ENCODE results near the gene PTCHD4.

DNA sequence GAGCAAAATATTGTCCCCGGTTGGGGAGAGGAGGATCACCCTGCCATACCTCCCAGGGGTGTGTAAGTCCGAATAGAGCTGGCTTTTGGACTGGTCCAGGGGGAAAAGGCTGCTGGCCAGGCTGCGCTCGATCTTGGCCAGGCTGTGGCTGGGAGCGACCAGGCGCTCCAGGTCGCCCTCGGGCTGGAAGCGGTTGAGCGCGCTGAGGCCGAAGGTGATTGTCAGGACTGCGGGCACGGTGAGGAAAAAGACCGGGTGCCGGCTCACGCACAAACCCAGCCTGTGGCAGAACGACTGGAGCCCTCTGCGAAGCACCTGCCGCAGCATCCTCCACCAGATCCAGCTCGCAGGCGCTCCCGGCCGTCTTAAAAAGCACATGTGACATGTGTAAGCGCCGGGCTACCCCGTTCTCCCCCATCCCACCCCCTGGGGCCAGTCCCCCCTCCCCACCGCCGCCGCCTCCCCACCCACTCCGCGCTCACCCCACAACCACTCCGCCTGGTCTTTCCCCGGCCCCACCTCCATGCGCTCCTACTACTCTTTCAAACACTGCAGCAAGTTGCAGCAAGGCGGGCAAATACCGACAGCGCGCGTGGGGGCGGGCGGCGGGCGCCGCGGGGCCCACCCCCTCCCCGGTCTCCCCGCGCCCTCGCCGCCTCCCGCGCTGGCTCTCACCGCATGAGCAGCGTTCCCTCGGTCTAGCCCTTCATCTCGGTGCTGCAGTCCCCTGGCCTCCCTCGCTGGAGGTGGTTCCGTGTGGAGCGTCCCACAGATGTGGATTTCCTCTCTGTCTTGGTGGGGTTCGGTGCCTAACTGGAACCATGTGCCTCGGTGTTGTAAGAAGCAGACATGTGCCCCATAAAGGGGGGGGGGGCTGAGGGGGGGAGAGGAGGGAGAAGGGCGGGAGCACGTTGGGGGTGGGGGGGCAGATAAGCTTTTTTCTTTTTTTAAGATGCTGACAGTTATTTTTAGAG is 42.4 kb downstream of the PTCHD4 start:
- TF ChIP-seq, protein P1, sequence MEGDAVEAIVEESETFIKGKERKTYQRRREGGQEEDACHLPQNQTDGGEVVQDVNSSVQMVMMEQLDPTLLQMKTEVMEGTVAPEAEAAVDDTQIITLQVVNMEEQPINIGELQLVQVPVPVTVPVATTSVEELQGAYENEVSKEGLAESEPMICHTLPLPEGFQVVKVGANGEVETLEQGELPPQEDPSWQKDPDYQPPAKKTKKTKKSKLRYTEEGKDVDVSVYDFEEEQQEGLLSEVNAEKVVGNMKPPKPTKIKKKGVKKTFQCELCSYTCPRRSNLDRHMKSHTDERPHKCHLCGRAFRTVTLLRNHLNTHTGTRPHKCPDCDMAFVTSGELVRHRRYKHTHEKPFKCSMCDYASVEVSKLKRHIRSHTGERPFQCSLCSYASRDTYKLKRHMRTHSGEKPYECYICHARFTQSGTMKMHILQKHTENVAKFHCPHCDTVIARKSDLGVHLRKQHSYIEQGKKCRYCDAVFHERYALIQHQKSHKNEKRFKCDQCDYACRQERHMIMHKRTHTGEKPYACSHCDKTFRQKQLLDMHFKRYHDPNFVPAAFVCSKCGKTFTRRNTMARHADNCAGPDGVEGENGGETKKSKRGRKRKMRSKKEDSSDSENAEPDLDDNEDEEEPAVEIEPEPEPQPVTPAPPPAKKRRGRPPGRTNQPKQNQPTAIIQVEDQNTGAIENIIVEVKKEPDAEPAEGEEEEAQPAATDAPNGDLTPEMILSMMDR (IDR thresholded peaks at IDR 0.05; ENCODE audit: insufficient read depth, low read length, poor library complexity, severe bottlenecking) = no peak
- TF ChIP-seq EZH2phosphoT487 (conservative IDR thresholded peaks at IDR 0.05; ENCODE audit: low read length) = no peak
